Stomach (tissue), 9 donors: ENCODE data around the gene BASP1. TPM values are rescaled to one million over a fixed set of nuclear protein-coding genes. Genes with fewer than 3 reads are reported as not detected.

ENCODE experiments used
- DNase-seq, 2 donors: peaks; one replicate each; pipeline versions ENCODE4 v3.0.0 to v3.0.0-alpha.2; 2013 to 2019
- H3K27ac ChIP-seq, 5 donors: fragments of 200-600 bp in 4 of 5; sonication (generic) in 4 of 5; one replicate each; pipeline ENCODE4 v1.5.1; 2013 to 2019; ENCODE audit warnings: mild to moderate bottlenecking in 1 of 5, moderate library complexity in 1 of 5
- H3K27me3 ChIP-seq, 3 donors: fragments of 200-600 bp; sonication (generic); one replicate each; pipeline ENCODE4 v1.5.1; 2017 to 2019; ENCODE audit warnings: mixed run types in 1 of 3
- H3K36me3 ChIP-seq, 4 donors: fragments of 200-600 bp; sonication (generic); 1 replicate in 3 of 4; 2 replicates in 1 of 4; pipeline ENCODE4 v1.5.1; 2016 to 2019
- H3K4me1 ChIP-seq, 4 donors: fragments of 200-600 bp; sonication (generic); one replicate each; pipeline ENCODE4 v1.5.1; 2016 to 2019
- H3K4me3 ChIP-seq, 4 donors: fragments of 200-600 bp; sonication (generic) in 3 of 4; one replicate each; pipeline ENCODE4 v1.5.1; 2016 to 2019; ENCODE audit warnings: mild to moderate bottlenecking in 1 of 4
- H3K9me3 ChIP-seq, 4 donors: fragments of 200-600 bp; sonication (generic); one replicate each; pipeline ENCODE4 v1.5.1; 2016 to 2019
- EP300 ChIP-seq: sonication (generic); formaldehyde crosslinking; IDR thresholded peaks from one replicate; pipeline ENCODE4 v1.6.1; 2017; ENCODE audit warnings: antibody characterized with exemption
- POLR2A ChIP-seq, 4 donors: fragments of 450-650 bp; IDR thresholded peaks; one replicate each; pipeline ENCODE4 v1.6.1; 2016; ENCODE audit warnings: antibody characterized with exemption in 4 of 4, control low read depth in 2 of 4, mild to moderate bottlenecking in 1 of 4, moderate library complexity in 1 of 4
- POLR2AphosphoS5 ChIP-seq, 3 donors: sonication (generic); formaldehyde crosslinking; IDR thresholded peaks; one replicate each; pipeline ENCODE4 v1.6.1; 2016; ENCODE audit warnings: antibody characterized with exemption in 3 of 3
- WGBS, 5 donors: extraction: QIAGEN DNeasy Blood & Tissue Kit in 3 of 5; methylation state at CpG; one replicate each; pipeline versions ENCODE4 v1.1.5 to v1.1.7; 2013 to 2018; 5-methylcytosine and 5-hydroxymethylcytosine counted together
- intact Hi-C: fragments of 100-400 bp; cut with DNase I; formaldehyde crosslinking; loops from one replicate; pipeline ENCODE4 v1.15.1; 2023; ENCODE audit warnings: low total_unique reads
- polyA plus RNA-seq, 3 donors: library from polyadenylated mRNA; stranded (reverse); fragments of 200-250 nt; gene quantifications; one replicate each; pipeline ENCODE4 v1.2.3, GENCODE V29; 2013
- total RNA-seq, 5 donors: library from RNA; depleted of rRNA; stranded (reverse); fragments of >200 nt; gene quantifications; one replicate each; pipeline versions ENCODE4 v1.1.0 to v1.2.3, GENCODE V29; 2014 to 2016
- TF ChIP-seq, protein P1 (sequence below), 7 experiments: fragments of 450-650 bp in 4 of 7; fragments of 200-600 bp in 3 of 7; sonication (generic) in 3 of 7; IDR thresholded peaks; one replicate each; pipeline ENCODE4 v1.5.1; 2016 to 2019; ENCODE audit warnings: antibody characterized with exemption in 7 of 7, control low read depth in 2 of 7, mild to moderate bottlenecking in 1 of 7
- donor health status: healthy with polysubstance abuse.
- donor health status: Bipolar disorder and iron deficiency.
- donor health status: healthy.

BASP1 gene
- total and polyA plus RNA-seq, 8 donors, result 4.0 to 60.8 (median 16.0) TPM

DNA sequence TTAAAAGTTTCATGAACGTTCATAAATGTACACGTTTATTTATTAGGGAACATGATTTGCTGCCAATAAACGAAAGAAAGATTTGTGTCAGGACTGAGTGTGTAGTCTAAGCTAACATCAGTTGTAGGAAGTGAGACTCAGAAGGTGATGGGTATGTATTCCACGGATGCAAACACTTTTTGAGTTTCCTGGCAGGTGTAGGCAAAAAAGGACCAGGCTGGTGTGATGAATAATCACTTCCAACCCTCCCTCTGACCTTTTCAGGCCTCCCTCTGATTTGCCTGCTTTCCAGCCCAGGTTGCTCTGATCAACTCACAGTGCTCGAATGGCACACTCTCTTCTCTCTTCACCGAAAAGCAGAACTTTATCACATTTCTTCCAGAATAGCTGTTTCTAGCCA lies 51.8 kb downstream of the BASP1 start:
- TF ChIP-seq, protein P1, sequence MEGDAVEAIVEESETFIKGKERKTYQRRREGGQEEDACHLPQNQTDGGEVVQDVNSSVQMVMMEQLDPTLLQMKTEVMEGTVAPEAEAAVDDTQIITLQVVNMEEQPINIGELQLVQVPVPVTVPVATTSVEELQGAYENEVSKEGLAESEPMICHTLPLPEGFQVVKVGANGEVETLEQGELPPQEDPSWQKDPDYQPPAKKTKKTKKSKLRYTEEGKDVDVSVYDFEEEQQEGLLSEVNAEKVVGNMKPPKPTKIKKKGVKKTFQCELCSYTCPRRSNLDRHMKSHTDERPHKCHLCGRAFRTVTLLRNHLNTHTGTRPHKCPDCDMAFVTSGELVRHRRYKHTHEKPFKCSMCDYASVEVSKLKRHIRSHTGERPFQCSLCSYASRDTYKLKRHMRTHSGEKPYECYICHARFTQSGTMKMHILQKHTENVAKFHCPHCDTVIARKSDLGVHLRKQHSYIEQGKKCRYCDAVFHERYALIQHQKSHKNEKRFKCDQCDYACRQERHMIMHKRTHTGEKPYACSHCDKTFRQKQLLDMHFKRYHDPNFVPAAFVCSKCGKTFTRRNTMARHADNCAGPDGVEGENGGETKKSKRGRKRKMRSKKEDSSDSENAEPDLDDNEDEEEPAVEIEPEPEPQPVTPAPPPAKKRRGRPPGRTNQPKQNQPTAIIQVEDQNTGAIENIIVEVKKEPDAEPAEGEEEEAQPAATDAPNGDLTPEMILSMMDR (IDR thresholded peaks at IDR 0.05), result no peak
- no peak for TF ChIP-seq POLR2AphosphoS5 (IDR thresholded peaks at IDR 0.05)
- TF ChIP-seq POLR2A (IDR thresholded peaks at IDR 0.05), result no peak
- no peak for TF ChIP-seq EP300
- Histone ChIP-seq H3K4me3 (no peak overlapping the region), H3K27ac (no peak overlapping the region), H3K4me1 (no peaks in the 10 kb centered on the region), H3K27me3 (no peaks in the 10 kb centered on the region), H3K9me3 (no peaks in the 10 kb centered on the region), H3K36me3 (no peaks in the 10 kb centered on the region)
- WGBS, 5 donors, result 54 to 69% (median 58%) methylated on average over 6 of the region's 6 CpGs
- DNase-seq, result no peak
- intact Hi-C loops, result no loop called here

DNA sequence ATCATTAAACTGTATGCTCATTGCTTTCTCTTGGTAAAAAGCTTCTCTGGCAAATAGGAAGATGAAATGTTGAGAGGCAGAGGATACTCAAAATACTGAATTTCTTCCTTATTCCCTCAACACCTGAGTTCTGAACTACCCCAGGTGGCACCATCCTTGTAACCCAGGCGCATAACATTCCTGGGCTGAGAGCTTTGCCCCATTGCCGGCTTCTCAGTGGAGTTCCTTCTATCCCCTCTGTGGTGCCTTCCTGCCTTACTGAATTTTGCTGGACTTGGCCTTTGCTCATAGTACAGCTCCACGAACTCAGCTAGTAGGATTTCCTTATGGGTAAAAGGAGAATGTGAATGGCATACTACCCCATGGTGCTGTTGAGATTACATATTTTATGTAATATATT lies 54.7 kb downstream of the BASP1 start:
- Histone ChIP-seq H3K27ac (no peak overlapping the region), H3K27me3 (no peaks in the 10 kb centered on the region), H3K4me3 (no peak overlapping the region), H3K4me1 (no peaks in the 10 kb centered on the region), H3K9me3 (no peaks in the 10 kb centered on the region), H3K36me3 (peaks cover 0 to 15% (median 8%) of the 10 kb centered on the region in 4 donors)
- 89 to 93% (median 91%) methylated on average over 3 of the region's 3 CpGs for WGBS, 5 donors
- no peak for DNase-seq
- intact Hi-C loops, result no loop called here
- TF ChIP-seq, protein P1 (IDR thresholded peaks at IDR 0.05), result no peak
- no peak for TF ChIP-seq POLR2A (IDR thresholded peaks at IDR 0.05)
- no peak for TF ChIP-seq POLR2AphosphoS5 (IDR thresholded peaks at IDR 0.05)
- TF ChIP-seq EP300, result no peak

DNA sequence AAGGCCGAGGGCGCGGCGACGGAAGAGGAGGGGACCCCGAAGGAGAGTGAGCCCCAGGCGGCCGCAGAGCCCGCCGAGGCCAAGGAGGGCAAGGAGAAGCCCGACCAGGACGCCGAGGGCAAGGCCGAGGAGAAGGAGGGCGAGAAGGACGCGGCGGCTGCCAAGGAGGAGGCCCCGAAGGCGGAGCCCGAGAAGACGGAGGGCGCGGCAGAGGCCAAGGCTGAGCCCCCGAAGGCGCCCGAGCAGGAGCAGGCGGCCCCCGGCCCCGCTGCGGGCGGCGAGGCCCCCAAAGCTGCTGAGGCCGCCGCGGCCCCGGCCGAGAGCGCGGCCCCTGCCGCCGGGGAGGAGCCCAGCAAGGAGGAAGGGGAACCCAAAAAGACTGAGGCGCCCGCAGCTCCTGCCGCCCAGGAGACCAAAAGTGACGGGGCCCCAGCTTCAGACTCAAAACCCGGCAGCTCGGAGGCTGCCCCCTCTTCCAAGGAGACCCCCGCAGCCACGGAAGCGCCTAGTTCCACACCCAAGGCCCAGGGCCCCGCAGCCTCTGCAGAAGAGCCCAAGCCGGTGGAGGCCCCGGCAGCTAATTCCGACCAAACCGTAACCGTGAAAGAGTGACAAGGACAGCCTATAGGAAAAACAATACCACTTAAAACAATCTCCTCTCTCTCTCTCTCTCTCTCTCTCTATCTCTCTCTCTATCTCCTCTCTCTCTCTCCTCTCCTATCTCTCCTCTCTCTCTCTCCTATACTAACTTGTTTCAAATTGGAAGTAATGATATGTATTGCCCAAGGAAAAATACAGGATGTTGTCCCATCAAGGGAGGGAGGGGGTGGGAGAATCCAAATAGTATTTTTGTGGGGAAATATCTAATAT lies 58.1 kb downstream of the BASP1 start:
- intact Hi-C loops, result no loop called here
- no peak overlapping the region for H3K4me3 ChIP-seq
- no peak for DNase-seq

DNA sequence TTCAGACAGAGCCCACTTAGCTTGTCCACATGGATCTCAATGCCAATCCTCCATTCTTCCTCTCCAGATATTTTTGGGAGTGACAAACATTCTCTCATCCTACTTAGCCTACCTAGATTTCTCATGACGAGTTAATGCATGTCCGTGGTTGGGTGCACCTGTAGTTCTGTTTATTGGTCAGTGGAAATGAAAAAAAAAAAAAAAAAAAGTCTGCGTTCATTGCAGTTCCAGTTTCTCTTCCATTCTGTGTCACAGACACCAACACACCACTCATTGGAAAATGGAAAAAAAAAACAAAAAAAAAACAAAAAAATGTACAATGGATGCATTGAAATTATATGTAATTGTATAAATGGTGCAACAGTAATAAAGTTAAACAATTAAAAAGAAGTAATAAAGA lies 59.0 kb downstream of the BASP1 start:
- Histone ChIP-seq H3K4me3 (no peak overlapping the region), H3K9me3 (no peaks in the 10 kb centered on the region), H3K27me3 (no peaks in the 10 kb centered on the region), H3K27ac (no peak overlapping the region), H3K36me3 (peaks cover 0 to 15% (median 8%) of the 10 kb centered on the region in 4 donors), H3K4me1 (no peaks in the 10 kb centered on the region)
- 83 to 91% (median 86%) methylated on average over 3 of the region's 3 CpGs for WGBS, 5 donors
- TF ChIP-seq, protein P1 (IDR thresholded peaks at IDR 0.05), result no peak
- TF ChIP-seq POLR2A (IDR thresholded peaks at IDR 0.05) (no peak), EP300 (no peak), POLR2AphosphoS5 (IDR thresholded peaks at IDR 0.05) (no peak)
- intact Hi-C loops, result no loop called here
- no peak for DNase-seq

More for the DNA sequence above, 58.1 kb downstream of the BASP1 start:
- no peak for TF ChIP-seq POLR2A (IDR thresholded peaks at IDR 0.05)
- TF ChIP-seq, protein P1 (IDR thresholded peaks at IDR 0.05), result no peak
- no peak for TF ChIP-seq POLR2AphosphoS5 (IDR thresholded peaks at IDR 0.05)
- TF ChIP-seq EP300, result no peak
- no peak overlapping the region for H3K27ac ChIP-seq
- no peaks in the 10 kb centered on the region for H3K27me3 ChIP-seq
- no peaks in the 10 kb centered on the region for H3K9me3 ChIP-seq
- H3K4me1 ChIP-seq, result no peaks in the 10 kb centered on the region
- 95 to 98% (median 96%) methylated on average over 36 to 57 of the region's 57 CpGs for WGBS, 5 donors
- peaks cover 0 to 15% (median 8%) of the 10 kb centered on the region in 4 donors for H3K36me3 ChIP-seq
